ENCODE results near the gene MEI1.

DNA sequence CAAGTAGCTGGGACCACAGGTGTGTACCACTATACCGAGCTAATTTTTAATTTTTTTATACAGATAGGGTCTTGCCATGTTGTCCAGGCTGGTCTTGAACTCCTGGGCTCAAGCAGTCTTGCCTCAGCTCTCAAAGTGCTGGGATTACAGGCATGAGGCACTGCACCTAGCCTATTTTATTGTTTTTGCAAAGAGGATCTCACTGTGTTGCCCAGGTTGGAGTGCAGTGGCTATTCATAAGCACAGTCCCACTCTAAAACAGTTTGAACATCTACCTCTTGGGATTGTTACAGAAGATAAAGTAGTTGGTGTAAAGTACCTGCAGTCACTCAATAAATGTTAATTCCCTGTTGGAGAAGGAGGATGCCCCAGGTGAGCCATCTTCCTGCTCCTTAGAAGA lies 49.1 kb upstream of the MEI1 start:
- TF ChIP-seq, protein P1, sequence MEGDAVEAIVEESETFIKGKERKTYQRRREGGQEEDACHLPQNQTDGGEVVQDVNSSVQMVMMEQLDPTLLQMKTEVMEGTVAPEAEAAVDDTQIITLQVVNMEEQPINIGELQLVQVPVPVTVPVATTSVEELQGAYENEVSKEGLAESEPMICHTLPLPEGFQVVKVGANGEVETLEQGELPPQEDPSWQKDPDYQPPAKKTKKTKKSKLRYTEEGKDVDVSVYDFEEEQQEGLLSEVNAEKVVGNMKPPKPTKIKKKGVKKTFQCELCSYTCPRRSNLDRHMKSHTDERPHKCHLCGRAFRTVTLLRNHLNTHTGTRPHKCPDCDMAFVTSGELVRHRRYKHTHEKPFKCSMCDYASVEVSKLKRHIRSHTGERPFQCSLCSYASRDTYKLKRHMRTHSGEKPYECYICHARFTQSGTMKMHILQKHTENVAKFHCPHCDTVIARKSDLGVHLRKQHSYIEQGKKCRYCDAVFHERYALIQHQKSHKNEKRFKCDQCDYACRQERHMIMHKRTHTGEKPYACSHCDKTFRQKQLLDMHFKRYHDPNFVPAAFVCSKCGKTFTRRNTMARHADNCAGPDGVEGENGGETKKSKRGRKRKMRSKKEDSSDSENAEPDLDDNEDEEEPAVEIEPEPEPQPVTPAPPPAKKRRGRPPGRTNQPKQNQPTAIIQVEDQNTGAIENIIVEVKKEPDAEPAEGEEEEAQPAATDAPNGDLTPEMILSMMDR (IDR thresholded peaks at IDR 0.05; ENCODE audit: low read depth, low read length), result no peak
- no peak for TF ChIP-seq EZH2phosphoT487 (IDR thresholded peaks at IDR 0.05; ENCODE audit: low read depth)

All from OCI-LY3 (cell line).